GM18520 (cell line): ENCODE data around the gene C15orf39.
A peak's percentile ranks its signal among the peaks of the same experiment; 100 is the strongest.
"Not testable (repeated sequence)": the region's sequence is repeated elsewhere in the genome, so short reads cannot be mapped to it uniquely, and the experiment has no call there.

Source experiments
- ATAC-seq: cut with Tn5 transposase; IDR thresholded peaks from one replicate; pipeline ENCODE4 v1.9.1; 2021; ENCODE audit not compliant: unreplicated experiment

Gene C15orf39

GRCh38 chr15:75201616-75202250, at the start of gene C15orf39:
Gene C15orf39, plus strand, starts transcription at chr15:75201882. Its CDS starts 4,167 bp downstream, at chr15:75206049.
- peak; percentile 30 for ATAC-seq

- ATAC-seq: no peak
Measured at GRCh38 chr15:75152382-75153079, 49.2 kb upstream of the C15orf39 start.

GRCh38 chr15:75153087-75153486, 48.6 kb upstream of the C15orf39 start:
- no peak for ATAC-seq

GRCh38 chr15:75153565-75154276, 48.0 kb upstream of the C15orf39 start:
- no peak for ATAC-seq

GRCh38 chr15:75154461-75155062, 47.1 kb upstream of the C15orf39 start:
- ATAC-seq: no peak

- ATAC-seq: no peak
Measured at GRCh38 chr15:75156326-75157215, 45.1 kb upstream of the C15orf39 start.

- no peak for ATAC-seq
Measured at GRCh38 chr15:75158402-75158801, 43.3 kb upstream of the C15orf39 start.

- ATAC-seq: no peak
Measured at GRCh38 chr15:75159244-75159643, 42.4 kb upstream of the C15orf39 start.

GRCh38 chr15:75161106-75161916, 40.4 kb upstream of the C15orf39 start:
- ATAC-seq: no peak

- ATAC-seq: no peak
Measured at GRCh38 chr15:75161917-75162414, 39.7 kb upstream of the C15orf39 start.

GRCh38 chr15:75163150-75163564, 38.5 kb upstream of the C15orf39 start:
- no peak for ATAC-seq

- ATAC-seq: no peak
Measured at GRCh38 chr15:75164625-75165350, 36.9 kb upstream of the C15orf39 start.

- ATAC-seq: not testable (repeated sequence)
Measured at GRCh38 chr15:75166489-75167063, 35.1 kb upstream of the C15orf39 start.

- ATAC-seq: no peak
Measured at GRCh38 chr15:75167588-75168350, 33.9 kb upstream of the C15orf39 start.

GRCh38 chr15:75168374-75168773, 33.3 kb upstream of the C15orf39 start:
- ATAC-seq: no peak

GRCh38 chr15:75170203-75170602, 31.5 kb upstream of the C15orf39 start:
- no peak for ATAC-seq

- no peak for ATAC-seq
Measured at GRCh38 chr15:75170711-75171341, 30.9 kb upstream of the C15orf39 start.
